Measurements from ENCODE around the gene LAP3. TPM values are rescaled to one million over a fixed set of nuclear protein-coding genes. Genes with fewer than 3 reads are reported as not detected.
A peak's percentile ranks its signal among the peaks of the same experiment; 100 is the strongest.
"Not testable (repeated sequence)": the region's sequence is repeated elsewhere in the genome, so short reads cannot be mapped to it uniquely, and the experiment has no call there.

Gene LAP3
- 100 to 1,000 TPM in 1 of 3 donors, 10 to 100 TPM in 2; 56.5 to 106 (median 72.7) TPM for polyA plus RNA-seq

DNA sequence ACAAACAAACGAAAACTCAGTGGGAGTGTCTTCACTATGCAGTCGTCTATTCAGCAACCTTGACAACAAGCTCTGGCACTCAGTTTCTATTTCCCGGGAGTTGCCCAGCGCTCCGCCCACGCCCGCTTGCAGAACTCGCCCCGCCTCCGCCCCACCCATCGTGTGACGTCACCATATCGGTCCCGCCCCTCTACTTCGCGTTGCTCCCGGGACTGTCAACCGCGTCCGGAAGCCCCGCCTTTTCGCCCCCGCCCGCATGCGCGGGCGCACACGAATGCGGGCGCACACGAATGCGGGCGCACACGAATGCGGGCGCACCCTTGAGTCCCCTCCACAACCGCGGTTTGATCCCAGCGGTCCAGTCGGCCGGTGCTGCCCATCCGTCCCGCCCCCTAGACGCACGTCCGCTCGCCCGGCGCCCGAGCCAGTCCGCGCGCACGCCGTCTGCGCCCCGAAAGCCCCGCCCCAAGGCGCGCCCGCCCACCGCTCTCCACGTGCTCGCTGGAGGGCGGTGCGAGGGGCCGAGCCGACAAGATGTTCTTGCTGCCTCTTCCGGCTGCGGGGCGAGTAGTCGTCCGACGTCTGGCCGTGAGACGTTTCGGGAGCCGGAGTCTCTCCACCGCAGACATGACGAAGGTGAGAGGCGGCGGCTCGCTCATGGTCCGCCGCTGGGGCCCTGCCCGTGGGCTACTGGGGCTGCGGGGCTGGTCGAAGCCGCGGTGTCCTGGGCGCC is at the start of gene LAP3:
Gene LAP3, plus strand, starts transcription at position 267 of the 733 bp plus-strand sequence. Its CDS starts 268 bp downstream, at position 535.
- H3K9me3 Mint-ChIP-seq: no peaks in the 10 kb centered on the region
- peaks cover 4 to 7% (median 4%) of the 10 kb centered on the region in 3 donors for H3K36me3 Mint-ChIP-seq
- peak within 1 kb of the TSS; percentile 94 to 99 (median 96) for H3K27ac Mint-ChIP-seq
- peaks cover 16 to 23% (median 18%) of the 10 kb centered on the region in 3 donors for H3K27me3 Mint-ChIP-seq (ENCODE audit: low read depth in 3 of 3)
- DNase-seq: peak; percentile 99
- peak within 1 kb of the TSS; percentile 86 to 96 (median 93) for H3K4me3 Mint-ChIP-seq
- peaks cover 20 to 27% of the 10 kb centered on the region in 2 donors for H3K4me1 Mint-ChIP-seq

DNA sequence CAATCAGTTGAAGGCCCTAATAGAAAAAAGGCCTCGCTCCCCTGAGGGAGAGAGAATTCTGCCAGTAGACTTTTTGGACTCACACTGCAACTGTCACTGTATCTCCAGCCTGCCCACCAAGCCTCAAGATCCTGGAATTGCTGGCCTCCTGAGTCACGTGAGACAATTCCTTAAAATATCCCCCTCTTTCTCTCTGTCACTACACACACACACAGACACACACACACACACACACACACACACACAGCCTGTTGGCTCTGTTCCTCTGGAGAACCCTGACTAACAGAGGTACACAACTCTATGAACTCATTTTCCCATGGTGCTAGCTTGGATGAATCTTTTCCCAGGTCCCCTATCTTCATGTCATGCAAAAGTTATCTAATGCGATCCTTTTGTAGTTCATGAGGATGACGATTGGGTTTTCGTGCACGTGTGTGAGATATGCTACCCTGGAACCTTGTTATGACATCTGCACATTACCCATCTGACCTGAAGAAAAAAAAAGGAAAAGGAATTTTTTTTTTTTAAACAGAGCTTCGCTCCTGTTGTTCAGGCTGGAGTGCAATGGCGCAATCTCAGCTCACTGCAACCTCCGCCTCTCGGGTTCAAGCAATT is 48.3 kb upstream of the LAP3 start:
- Mint-ChIP-seq H3K27ac (no peak overlapping the region), H3K4me1 (no peaks in the 10 kb centered on the region), H3K27me3 (ENCODE audit: low read depth in 3 of 3) (peaks cover 1 to 8% (median 2%) of the 10 kb centered on the region in 3 donors), H3K36me3 (no peaks in the 10 kb centered on the region), H3K9me3 (no peaks in the 10 kb centered on the region), H3K4me3 (no peak overlapping the region)
- DNase-seq: no peak

GRCh38 chr4:17531538-17532285 is 45.3 kb upstream of the LAP3 start:
- no peaks in the 10 kb centered on the region for H3K9me3 Mint-ChIP-seq
- no peak overlapping the region for H3K27ac Mint-ChIP-seq
- no peaks in the 10 kb centered on the region for H3K4me1 Mint-ChIP-seq
- DNase-seq: no peak
- peaks cover 0 to 3% (median 1%) of the 10 kb centered on the region in 3 donors for H3K27me3 Mint-ChIP-seq (ENCODE audit: low read depth in 3 of 3)
- no peak overlapping the region for H3K4me3 Mint-ChIP-seq
- H3K36me3 Mint-ChIP-seq: no peaks in the 10 kb centered on the region

DNA sequence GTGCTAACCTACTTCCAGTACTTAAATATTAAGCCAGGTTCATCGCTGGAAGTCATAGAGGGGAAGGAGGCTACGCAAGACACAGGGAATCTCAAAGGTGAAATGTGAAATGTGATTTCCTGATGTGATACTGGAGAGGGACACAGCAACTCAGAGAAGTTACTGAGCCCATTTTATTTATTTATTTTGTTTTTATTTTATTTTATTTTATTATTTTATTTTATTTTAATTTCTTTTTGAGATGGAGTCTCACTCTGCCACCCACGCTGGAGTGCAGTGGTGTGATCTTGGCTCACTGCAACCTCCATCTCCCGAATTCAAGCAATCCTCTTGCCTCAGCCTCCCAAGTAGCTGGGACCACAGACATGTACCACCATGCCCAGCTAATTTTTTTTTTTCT is 42.3 kb upstream of the LAP3 start:
- no peaks in the 10 kb centered on the region for H3K36me3 Mint-ChIP-seq
- peaks cover 0 to 7% (median 0%) of the 10 kb centered on the region in 3 donors for H3K27me3 Mint-ChIP-seq (ENCODE audit: low read depth in 3 of 3)
- no peak for DNase-seq
- no peak overlapping the region for H3K4me3 Mint-ChIP-seq
- H3K4me1 Mint-ChIP-seq: no peaks in the 10 kb centered on the region
- H3K9me3 Mint-ChIP-seq: no peaks in the 10 kb centered on the region
- H3K27ac Mint-ChIP-seq: no peak overlapping the region

- Mint-ChIP-seq H3K36me3 (no peaks in the 10 kb centered on the region), H3K4me3 (no peak overlapping the region), H3K27ac (no peak overlapping the region), H3K9me3 (no peaks in the 10 kb centered on the region), H3K27me3 (ENCODE audit: low read depth in 3 of 3) (peaks cover 0 to 7% (median 0%) of the 10 kb centered on the region in 3 donors), H3K4me1 (no peaks in the 10 kb centered on the region)
- DNase-seq: no peak
Measured at GRCh38 chr4:17535242-17535641, 41.8 kb upstream of the LAP3 start.

GRCh38 chr4:17535906-17536305 is 41.1 kb upstream of the LAP3 start:
- H3K9me3 Mint-ChIP-seq: no peaks in the 10 kb centered on the region
- H3K4me3 Mint-ChIP-seq: no peak overlapping the region
- H3K4me1 Mint-ChIP-seq: no peaks in the 10 kb centered on the region
- no peaks in the 10 kb centered on the region for H3K36me3 Mint-ChIP-seq
- H3K27ac Mint-ChIP-seq: no peak overlapping the region
- H3K27me3 Mint-ChIP-seq (ENCODE audit: low read depth in 3 of 3): peaks cover 0 to 7% (median 3%) of the 10 kb centered on the region in 3 donors
- no peak for DNase-seq

DNA sequence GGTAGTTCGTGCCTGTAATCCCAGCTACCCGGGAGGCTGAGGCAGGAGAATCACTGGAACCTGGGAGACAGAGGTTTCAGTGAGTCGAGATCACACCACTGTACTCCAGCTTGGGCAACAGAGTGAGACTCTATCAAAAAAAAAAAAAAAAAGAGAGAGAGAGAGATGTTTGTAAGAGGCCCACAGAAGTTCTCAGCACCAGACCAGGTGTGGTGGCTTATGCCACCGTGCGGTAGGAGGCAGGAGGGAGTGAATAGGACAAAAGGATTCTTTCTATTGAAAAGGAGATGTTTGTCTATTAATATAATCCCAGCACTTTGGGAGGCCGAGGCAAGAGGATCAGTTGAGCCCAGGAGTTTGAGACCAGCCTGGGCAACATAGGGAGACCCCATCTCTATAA is 39.9 kb upstream of the LAP3 start:
- H3K27me3 Mint-ChIP-seq (ENCODE audit: low read depth in 3 of 3); H3K36me3 Mint-ChIP-seq; H3K4me3 Mint-ChIP-seq; H3K9me3 Mint-ChIP-seq; DNase-seq; H3K27ac Mint-ChIP-seq; H3K4me1 Mint-ChIP-seq: not testable (repeated sequence)

GRCh38 chr4:17544205-17544604 is 32.8 kb upstream of the LAP3 start:
- Mint-ChIP-seq H3K36me3 (no peaks in the 10 kb centered on the region), H3K9me3 (no peaks in the 10 kb centered on the region), H3K4me1 (peaks cover 0 to 3% of the 10 kb centered on the region in 2 donors), H3K4me3 (no peak overlapping the region), H3K27me3 (ENCODE audit: low read depth in 3 of 3) (peaks cover 0 to 8% (median 0%) of the 10 kb centered on the region in 3 donors), H3K27ac (no peak overlapping the region)
- no peak for DNase-seq

DNA sequence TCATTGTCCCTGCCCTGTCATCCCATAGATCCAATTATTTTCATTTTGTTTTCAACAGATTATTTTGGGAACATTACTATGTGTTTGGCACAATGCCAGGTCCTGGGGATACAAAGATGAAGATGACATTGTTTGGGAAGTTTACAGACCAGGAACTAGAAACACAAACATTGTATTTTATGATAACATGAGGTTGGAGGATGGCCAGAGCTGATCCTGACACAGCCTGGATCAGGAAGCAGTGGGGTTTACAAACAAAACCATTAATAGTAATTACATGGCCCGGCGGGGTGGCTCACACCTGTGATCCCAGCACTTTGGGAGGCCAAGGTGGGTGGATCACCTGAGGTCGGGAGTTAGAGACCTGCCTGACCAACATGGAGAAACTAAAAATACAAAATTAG is 32.2 kb upstream of the LAP3 start:
- no peak for DNase-seq
- H3K27me3 Mint-ChIP-seq (ENCODE audit: low read depth in 3 of 3): peaks cover 0 to 8% (median 3%) of the 10 kb centered on the region in 3 donors
- H3K4me1 Mint-ChIP-seq: peaks cover 0 to 6% of the 10 kb centered on the region in 2 donors
- no peak overlapping the region for H3K27ac Mint-ChIP-seq
- no peaks in the 10 kb centered on the region for H3K9me3 Mint-ChIP-seq
- no peak overlapping the region for H3K4me3 Mint-ChIP-seq
- no peaks in the 10 kb centered on the region for H3K36me3 Mint-ChIP-seq

GRCh38 chr4:17545374-17546140 is 31.4 kb upstream of the LAP3 start:
- Mint-ChIP-seq H3K9me3 (no peaks in the 10 kb centered on the region), H3K27ac (no peak overlapping the region), H3K36me3 (no peaks in the 10 kb centered on the region), H3K27me3 (ENCODE audit: low read depth in 3 of 3) (peaks cover 0 to 9% (median 3%) of the 10 kb centered on the region in 3 donors), H3K4me3 (no peak overlapping the region), H3K4me1 (peaks cover 0 to 6% of the 10 kb centered on the region in 2 donors)
- no peak for DNase-seq

GRCh38 chr4:17546222-17546621 is 30.8 kb upstream of the LAP3 start:
- Mint-ChIP-seq H3K36me3 (no peaks in the 10 kb centered on the region), H3K27me3 (ENCODE audit: low read depth in 3 of 3) (peaks cover 3 to 9% (median 3%) of the 10 kb centered on the region in 3 donors), H3K9me3 (no peaks in the 10 kb centered on the region), H3K27ac (no peak overlapping the region), H3K4me1 (peaks cover 0 to 6% of the 10 kb centered on the region in 2 donors), H3K4me3 (peak overlapping the region in 1 of 5 donors; percentile 15)
- no peak for DNase-seq

- Mint-ChIP-seq H3K4me1 (peaks cover 0 to 6% of the 10 kb centered on the region in 2 donors), H3K27ac (no peak overlapping the region), H3K4me3 (no peak overlapping the region), H3K36me3 (no peaks in the 10 kb centered on the region), H3K9me3 (no peaks in the 10 kb centered on the region), H3K27me3 (ENCODE audit: low read depth in 3 of 3) (peaks cover 3 to 9% (median 3%) of the 10 kb centered on the region in 3 donors)
- DNase-seq: no peak
Measured at GRCh38 chr4:17546678-17547077, 30.3 kb upstream of the LAP3 start.

DNA sequence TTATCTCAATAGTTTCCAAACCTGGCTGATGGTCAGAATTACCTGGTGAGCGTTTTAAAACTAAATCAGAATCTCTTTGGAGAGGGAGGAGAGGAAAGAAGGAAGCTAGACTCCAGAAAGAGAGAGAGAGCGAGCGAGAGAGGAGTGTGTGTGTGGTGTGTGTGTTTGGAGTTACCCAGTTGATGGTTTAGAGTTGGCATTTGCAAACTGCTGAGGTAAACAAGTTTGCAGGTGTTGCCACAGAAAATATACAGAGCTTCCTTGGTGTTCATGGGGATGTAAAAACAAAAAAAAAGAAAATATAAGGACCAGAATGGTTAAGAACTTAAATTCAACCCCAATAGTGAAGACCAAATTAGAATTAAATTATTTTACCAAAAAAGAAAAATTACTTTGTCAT is 26.4 kb upstream of the LAP3 start:
- H3K4me3 Mint-ChIP-seq: peak overlapping the region in 1 of 5 donors; percentile 4
- no peak for DNase-seq
- peaks cover 0 to 2% (median 0%) of the 10 kb centered on the region in 6 donors for H3K9me3 Mint-ChIP-seq
- H3K36me3 Mint-ChIP-seq: no peaks in the 10 kb centered on the region
- H3K4me1 Mint-ChIP-seq: peaks cover 0 to 6% of the 10 kb centered on the region in 2 donors
- no peak overlapping the region for H3K27ac Mint-ChIP-seq
- peaks cover 5 to 13% (median 8%) of the 10 kb centered on the region in 3 donors for H3K27me3 Mint-ChIP-seq (ENCODE audit: low read depth in 3 of 3)
